Karpas-422 (cell line): ENCODE measurements around the gene EVI5L. TPM values are rescaled to one million over a fixed set of nuclear protein-coding genes. Genes with fewer than 3 reads are reported as not detected.
"Not testable (repeated sequence)": the region's sequence is repeated elsewhere in the genome, so short reads cannot be mapped to it uniquely, and the experiment has no call there.

Source experiments
- DNase-seq: peaks from one replicate; pipeline ENCODE4 v3.0.0-alpha.2; 2015
- H2AFZ ChIP-seq: fragments of 200-600 bp; sonication (generic); 2 replicates; pipeline ENCODE4 v1.6.1; 2014; ENCODE audit warnings: antibody characterized with exemption, low read length, mixed read lengths
- H3K27ac ChIP-seq: fragments of 200-600 bp; sonication (generic); 2 replicates; pipeline ENCODE4 v1.5.1; 2014; ENCODE audit warnings: mild to moderate bottlenecking, low read length, moderate library complexity
- H3K27me3 ChIP-seq: fragments of 200-600 bp; sonication (generic); 2 replicates; pipeline ENCODE4 v1.6.1; 2014; ENCODE audit warnings: low read length, mixed read lengths
- H3K36me3 ChIP-seq: fragments of 200-600 bp; sonication (generic); 2 replicates; pipeline ENCODE4 v1.6.1; 2014; ENCODE audit warnings: low read length, mixed read lengths; ENCODE audit not compliant: insufficient read depth
- H3K4me1 ChIP-seq: fragments of 200-600 bp; sonication (generic); 2 replicates; pipeline ENCODE4 v1.6.1; 2014; ENCODE audit warnings: mild to moderate bottlenecking, low read length, mixed read lengths
- H3K4me2 ChIP-seq: fragments of 200-600 bp; sonication (generic); 2 replicates; pipeline ENCODE4 v1.6.1; 2014; ENCODE audit warnings: low read length, low read depth, mild to moderate bottlenecking; ENCODE audit not compliant: poor library complexity, severe bottlenecking
- H3K4me3 ChIP-seq: fragments of 200-600 bp; sonication (generic); 2 replicates; pipeline ENCODE4 v1.5.1; 2014; ENCODE audit warnings: mild to moderate bottlenecking, antibody characterized with exemption, low read length, mixed read lengths
- H3K79me2 ChIP-seq: fragments of 200-600 bp; sonication (generic); 2 replicates; pipeline ENCODE4 v1.6.1; 2014; ENCODE audit warnings: mild to moderate bottlenecking, low read length, mixed read lengths
- H3K9ac ChIP-seq: fragments of 200-600 bp; sonication (generic); 2 replicates; pipeline ENCODE4 v1.6.0; 2014; ENCODE audit warnings: low read length
- H3K9me2 ChIP-seq: fragments of 200-600 bp; sonication (generic), shearing (Covaris generic); replicated peaks from 2 replicates; pipeline ENCODE4 v1.6.0; 2014; ENCODE audit warnings: mild to moderate bottlenecking, low read length, moderate library complexity; ENCODE audit not compliant: insufficient read depth
- H3K9me3 ChIP-seq: fragments of 300-700, 200-600 bp; sonication (generic); 2 replicates; pipeline ENCODE4 v1.6.1; 2014; ENCODE audit warnings: low read length, mixed read lengths
- H4K20me1 ChIP-seq: fragments of 200-600 bp; sonication (generic); 2 replicates; pipeline ENCODE4 v1.6.1; 2014; ENCODE audit warnings: mild to moderate bottlenecking, antibody characterized with exemption, low read length, low read depth; ENCODE audit not compliant: insufficient read depth
- total RNA-seq: library from RNA; depleted of rRNA; stranded (reverse); fragments of >200 nt; shearing (Covaris generic); gene quantifications from 2 replicates; pipeline ENCODE4 v1.2.3, GENCODE V29; 2014; ENCODE audit warnings: low replicate concordance

EVI5L gene
- total RNA-seq, 1 experiment from 2014 or later, result 6.0 TPM

- Histone ChIP-seq H3K4me1 (no peaks in the 10 kb centered on the region), H3K4me2 (no peak overlapping the region), H3K4me3 (no peak overlapping the region), H3K79me2 (no peaks in the 10 kb centered on the region), H3K27me3 (no peaks in the 10 kb centered on the region), H4K20me1 (no peaks in the 10 kb centered on the region), H3K9ac (no peak overlapping the region), H3K36me3 (no peaks in the 10 kb centered on the region), H3K27ac (no peak overlapping the region), H3K9me2 (no peaks in the 10 kb centered on the region), H3K9me3 (0 out of 2 replicates have a peak, but pooled peaks cover 2% of the 10 kb centered on the region), H2AFZ (no peak overlapping the region)
- DNase-seq, result no peak
Observed at GRCh38 chr19:7789447-7789846, 40.6 kb upstream of the EVI5L start.

- H3K9me3 ChIP-seq, result no peaks in the 10 kb centered on the region
Observed at GRCh38 chr19:7790416-7790815, 39.6 kb upstream of the EVI5L start.

DNA sequence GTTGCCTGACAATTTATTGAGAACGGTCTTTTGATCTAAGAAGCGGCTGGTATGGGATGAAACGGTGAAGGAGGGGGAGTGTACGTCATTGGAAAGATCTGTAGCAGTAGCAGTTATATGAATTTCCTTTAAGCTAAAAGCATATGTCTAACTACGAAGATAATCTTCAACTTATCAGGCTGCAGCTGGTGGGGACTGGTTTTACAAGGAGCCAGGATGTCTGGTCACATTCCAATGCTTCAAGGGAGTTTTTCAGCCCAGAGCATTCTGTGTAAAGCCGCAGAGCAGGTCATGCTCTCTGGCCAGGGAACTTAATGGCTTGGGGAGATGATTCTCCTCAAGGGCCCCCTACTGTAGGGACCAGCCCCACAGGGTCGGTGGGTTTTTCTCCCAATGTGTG, 37.7 kb upstream of the EVI5L start:
- H3K27ac ChIP-seq, result no peak overlapping the region
- H3K9me2 ChIP-seq, result no peaks in the 10 kb centered on the region
- H3K4me2 ChIP-seq, result no peak overlapping the region
- H3K9me3 ChIP-seq, result no peaks in the 10 kb centered on the region
- H3K9ac ChIP-seq, result no peak overlapping the region
- H2AFZ ChIP-seq, result no peak overlapping the region
- H3K4me1 ChIP-seq, result no peaks in the 10 kb centered on the region
- H3K27me3 ChIP-seq, result no peaks in the 10 kb centered on the region
- H3K79me2 ChIP-seq, result no peaks in the 10 kb centered on the region
- no peak for DNase-seq
- no peaks in the 10 kb centered on the region for H4K20me1 ChIP-seq
- no peaks in the 10 kb centered on the region for H3K36me3 ChIP-seq
- no peak overlapping the region for H3K4me3 ChIP-seq

More at GRCh38 chr19:7790416-7790815, 39.6 kb upstream of the EVI5L start:
- Histone ChIP-seq H3K9me2 (no peaks in the 10 kb centered on the region), H3K36me3 (no peaks in the 10 kb centered on the region), H2AFZ (no peak overlapping the region), H3K27me3 (no peaks in the 10 kb centered on the region), H3K4me2 (no peak overlapping the region), H3K79me2 (no peaks in the 10 kb centered on the region), H3K4me3 (no peak overlapping the region), H4K20me1 (no peaks in the 10 kb centered on the region), H3K27ac (no peak overlapping the region), H3K9ac (no peak overlapping the region), H3K4me1 (no peaks in the 10 kb centered on the region)
- no peak for DNase-seq

GRCh38 chr19:7792701-7793100, 37.3 kb upstream of the EVI5L start:
- not testable (repeated sequence) for H3K27ac ChIP-seq, DNase-seq, H3K79me2 ChIP-seq, H3K9me2 ChIP-seq, H3K9me3 ChIP-seq, H3K4me3 ChIP-seq, H3K36me3 ChIP-seq, H3K4me1 ChIP-seq, H2AFZ ChIP-seq, H3K27me3 ChIP-seq, H3K9ac ChIP-seq, H4K20me1 ChIP-seq, H3K4me2 ChIP-seq

- Histone ChIP-seq H3K4me1 (no peaks in the 10 kb centered on the region), H3K9ac (no peak overlapping the region), H3K79me2 (no peaks in the 10 kb centered on the region)
Observed at GRCh38 chr19:7793493-7793892, 36.5 kb upstream of the EVI5L start.

DNA sequence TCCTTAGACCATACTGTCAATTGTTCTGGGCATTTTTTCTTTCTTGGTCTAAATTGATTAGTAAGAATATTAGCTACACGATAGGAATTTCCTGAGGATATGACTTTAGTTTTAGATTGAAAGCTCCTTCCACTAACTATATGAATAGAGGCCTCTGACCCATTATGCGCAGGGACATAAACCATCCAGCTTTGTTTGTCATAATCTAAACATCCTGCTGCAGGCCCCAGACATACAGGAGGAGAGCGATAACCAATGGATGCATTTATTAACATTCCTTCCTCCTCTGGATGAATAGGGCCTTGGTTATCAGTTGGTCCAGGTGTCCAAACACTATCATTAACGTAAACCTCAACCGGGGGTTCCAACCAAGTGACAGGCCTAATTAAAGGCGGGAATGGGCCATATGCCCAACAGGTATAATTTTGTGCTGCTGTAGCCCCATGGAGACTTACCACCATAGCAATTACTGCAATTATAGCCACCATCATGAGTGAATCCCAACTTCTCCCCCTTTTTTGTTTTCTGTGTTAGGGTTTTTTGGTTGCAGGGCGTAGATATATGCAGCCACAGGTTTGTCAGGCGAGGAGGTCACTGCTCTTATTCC, 34.4 kb upstream of the EVI5L start:
- H3K27ac ChIP-seq, result no peak overlapping the region
- no peaks in the 10 kb centered on the region for H3K79me2 ChIP-seq
- no peaks in the 10 kb centered on the region for H3K27me3 ChIP-seq
- H3K9me2 ChIP-seq, result no peaks in the 10 kb centered on the region
- H3K4me3 ChIP-seq, result no peak overlapping the region
- no peaks in the 10 kb centered on the region for H3K4me1 ChIP-seq
- H3K9ac ChIP-seq, result no peak overlapping the region
- DNase-seq, result no peak
- no peak overlapping the region for H3K4me2 ChIP-seq
- H3K36me3 ChIP-seq, result no peaks in the 10 kb centered on the region
- no peaks in the 10 kb centered on the region for H3K9me3 ChIP-seq
- no peaks in the 10 kb centered on the region for H4K20me1 ChIP-seq
- no peak overlapping the region for H2AFZ ChIP-seq

More at GRCh38 chr19:7793493-7793892, 36.5 kb upstream of the EVI5L start:
- Histone ChIP-seq H3K4me3 (no peak overlapping the region), H3K9me3 (no peaks in the 10 kb centered on the region), H3K4me2 (no peak overlapping the region), H3K27ac (no peak overlapping the region), H4K20me1 (no peaks in the 10 kb centered on the region), H3K36me3 (no peaks in the 10 kb centered on the region), H3K9me2 (no peaks in the 10 kb centered on the region), H2AFZ (no peak overlapping the region), H3K27me3 (no peaks in the 10 kb centered on the region)
- DNase-seq, result no peak

- H3K4me3 ChIP-seq, result no peak overlapping the region
- H2AFZ ChIP-seq, result no peak overlapping the region
- H4K20me1 ChIP-seq, result no peaks in the 10 kb centered on the region
- H3K36me3 ChIP-seq, result no peaks in the 10 kb centered on the region
- DNase-seq, result peak; percentile 88
- no peaks in the 10 kb centered on the region for H3K9me3 ChIP-seq
- H3K9ac ChIP-seq, result no peak overlapping the region
- no peaks in the 10 kb centered on the region for H3K27me3 ChIP-seq
- no peak overlapping the region for H3K4me2 ChIP-seq
- no peak overlapping the region for H3K27ac ChIP-seq
- H3K9me2 ChIP-seq, result no peaks in the 10 kb centered on the region
- H3K4me1 ChIP-seq, result no peaks in the 10 kb centered on the region
- no peaks in the 10 kb centered on the region for H3K79me2 ChIP-seq
Observed at GRCh38 chr19:7799640-7800355, 30.2 kb upstream of the EVI5L start.

DNA sequence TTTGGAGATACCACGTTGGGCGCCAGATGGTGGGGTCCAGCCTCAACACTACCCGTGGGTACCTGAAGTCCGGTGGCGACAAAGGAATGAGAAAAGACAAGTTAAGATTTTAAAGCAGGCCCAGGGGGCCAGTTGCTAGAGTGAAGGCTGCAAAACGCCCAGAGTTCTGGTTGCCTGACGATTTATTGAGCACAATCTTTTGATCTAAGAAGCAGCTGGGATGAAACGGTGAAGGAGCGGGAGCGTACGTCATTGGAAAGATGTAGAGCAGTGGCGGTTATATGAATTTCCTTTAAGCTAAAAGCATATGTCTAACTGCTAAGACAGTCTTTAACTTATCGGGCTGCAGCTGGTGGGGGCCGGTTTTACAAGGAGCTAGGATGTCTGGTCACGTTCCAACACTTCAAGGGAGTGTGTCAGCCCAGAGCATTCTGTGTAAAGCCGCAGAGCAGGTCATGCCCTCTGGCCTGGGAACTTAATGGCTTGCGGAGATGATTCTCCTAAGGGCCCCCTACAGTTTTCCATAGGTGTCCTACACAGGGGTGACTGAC, 28.9 kb upstream of the EVI5L start:
- H4K20me1 ChIP-seq, result no peaks in the 10 kb centered on the region

More for the DNA sequence above, 28.9 kb upstream of the EVI5L start:
- Histone ChIP-seq H3K79me2 (no peaks in the 10 kb centered on the region), H3K4me3 (no peak overlapping the region), H3K9me3 (no peaks in the 10 kb centered on the region), H3K4me1 (no peaks in the 10 kb centered on the region), H3K36me3 (no peaks in the 10 kb centered on the region), H3K27me3 (no peaks in the 10 kb centered on the region), H2AFZ (no peak overlapping the region), H3K9ac (no peak overlapping the region), H3K9me2 (no peaks in the 10 kb centered on the region), H3K27ac (no peak overlapping the region), H3K4me2 (no peak overlapping the region)
- no peak for DNase-seq
